ENCODE results near the gene KCNJ6.
A peak's percentile ranks its signal among the peaks of the same experiment; 100 is the strongest.

Gene KCNJ6

DNA sequence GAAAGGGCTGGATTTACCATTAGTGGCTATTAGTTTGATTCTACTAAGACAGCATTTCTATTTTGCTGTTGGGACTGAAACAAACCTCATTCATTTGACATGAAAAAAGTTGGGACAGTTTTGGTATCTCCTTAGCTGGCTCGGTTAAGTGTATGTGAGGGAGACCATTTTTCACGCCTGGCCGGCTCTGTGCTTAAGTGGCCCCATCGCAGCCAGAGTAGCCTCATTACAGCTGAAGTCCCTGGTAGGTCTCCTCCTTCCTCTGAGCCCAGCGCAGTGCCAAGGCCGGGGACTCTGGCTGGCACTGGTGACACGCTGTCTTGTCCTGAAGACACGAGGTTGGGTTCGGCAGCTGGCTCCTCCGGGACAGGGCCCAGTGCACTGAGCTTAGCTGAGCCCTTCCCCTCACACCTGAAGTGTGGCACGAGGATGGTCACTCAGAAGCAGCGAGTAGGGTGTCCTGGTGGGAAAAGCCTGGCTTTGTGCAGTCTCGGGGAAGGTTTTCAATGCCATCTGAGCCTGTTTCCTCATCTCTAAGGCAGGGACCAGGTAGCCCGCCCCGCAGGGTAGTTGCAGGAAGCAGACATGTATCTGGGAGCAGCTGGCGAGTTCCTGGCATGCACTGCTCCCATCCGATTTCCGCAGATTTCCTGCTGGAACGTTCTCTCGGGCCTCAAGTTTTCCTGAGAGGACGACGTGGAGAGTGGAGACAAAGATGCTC lies 353.2 kb downstream of the KCNJ6 start:
- DNase-seq: peak in 1 of 2 experiments; percentile 26

DNA sequence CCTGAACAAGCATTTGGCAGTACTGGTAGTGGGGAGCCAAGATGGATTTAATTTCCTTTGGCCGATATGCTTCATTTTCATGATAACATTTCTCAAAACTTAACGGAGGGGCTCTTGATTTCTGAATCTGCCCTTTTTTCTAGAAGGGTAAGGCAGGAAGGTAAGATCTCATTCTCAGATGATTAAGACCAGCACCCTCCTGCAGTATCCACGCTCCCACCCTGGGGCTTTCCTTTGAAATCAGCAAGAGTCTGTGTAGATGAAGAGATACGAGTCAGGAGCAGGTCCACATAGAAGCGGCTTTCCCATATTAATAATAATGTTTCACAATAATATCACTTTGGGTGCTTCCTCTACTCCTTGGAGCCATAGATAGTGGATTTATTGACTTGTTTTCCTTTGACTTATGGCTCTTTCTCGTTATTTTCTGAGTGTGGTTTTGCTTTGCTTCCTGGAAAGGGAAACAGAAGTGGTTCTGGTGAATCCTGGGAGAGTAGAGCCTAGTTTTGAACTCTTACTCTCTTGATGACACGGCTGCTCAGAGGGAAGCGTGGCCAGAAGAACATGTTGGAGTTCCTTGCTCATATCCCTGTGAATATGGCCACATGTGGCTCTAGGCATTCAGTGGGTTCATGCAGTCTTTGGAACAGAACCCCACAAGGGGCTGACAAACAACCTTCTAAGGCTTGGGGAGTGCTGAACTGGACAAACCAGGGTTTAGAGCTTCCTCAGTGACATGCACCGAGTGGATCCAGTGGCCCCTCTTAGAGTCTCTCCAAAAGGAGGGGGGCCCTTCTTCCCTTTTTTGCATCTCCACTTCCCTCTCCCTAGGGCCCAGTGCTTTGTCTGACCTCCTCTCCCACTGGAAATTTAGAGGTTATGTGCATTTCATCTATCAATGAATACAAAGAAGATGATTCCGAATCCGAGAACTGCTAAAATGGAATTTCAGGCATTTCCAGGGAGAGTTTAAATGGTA lies 354.0 kb downstream of the KCNJ6 start:
- no peak for DNase-seq

DNA sequence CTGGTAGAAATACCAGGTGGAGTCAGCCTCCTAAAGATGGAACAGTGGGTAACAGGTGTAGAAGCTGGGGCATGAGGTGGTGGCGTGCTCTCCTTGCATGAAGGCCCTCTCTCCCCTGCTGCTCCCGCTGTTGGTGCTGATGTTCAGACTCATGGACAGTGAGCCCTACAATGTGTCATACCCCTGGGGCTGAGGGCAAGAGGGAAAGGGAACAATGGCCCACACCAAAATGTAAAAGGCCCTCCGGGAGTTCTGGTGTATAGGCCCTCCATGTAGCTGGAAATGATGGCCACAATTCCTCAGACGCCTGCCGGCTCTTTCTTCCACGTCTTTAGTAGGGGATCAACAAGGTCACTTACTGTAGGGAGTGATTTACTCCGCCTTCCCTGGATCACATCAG lies 354.8 kb downstream of the KCNJ6 start:
- DNase-seq: no peak

DNA sequence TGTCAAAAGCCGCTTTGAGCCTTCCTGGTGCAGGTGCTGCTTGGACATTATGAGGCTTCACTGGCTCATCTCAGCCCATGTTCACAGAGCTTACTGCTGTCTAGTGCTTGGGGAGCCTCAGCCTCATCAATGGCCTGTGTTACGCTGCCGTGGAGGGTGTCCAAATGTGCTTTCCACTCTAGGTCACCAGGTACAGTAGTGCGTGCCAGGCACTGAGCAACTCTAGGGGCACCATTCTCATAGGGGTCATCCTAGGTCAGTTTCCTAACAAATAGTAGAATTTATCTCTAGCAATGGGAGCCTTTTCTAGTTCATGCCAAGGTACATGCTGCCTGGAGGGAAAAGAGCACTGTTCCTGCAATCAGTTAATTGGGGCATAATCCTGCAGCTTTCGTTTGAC lies 355.9 kb downstream of the KCNJ6 start:
- no peak for DNase-seq

DNA sequence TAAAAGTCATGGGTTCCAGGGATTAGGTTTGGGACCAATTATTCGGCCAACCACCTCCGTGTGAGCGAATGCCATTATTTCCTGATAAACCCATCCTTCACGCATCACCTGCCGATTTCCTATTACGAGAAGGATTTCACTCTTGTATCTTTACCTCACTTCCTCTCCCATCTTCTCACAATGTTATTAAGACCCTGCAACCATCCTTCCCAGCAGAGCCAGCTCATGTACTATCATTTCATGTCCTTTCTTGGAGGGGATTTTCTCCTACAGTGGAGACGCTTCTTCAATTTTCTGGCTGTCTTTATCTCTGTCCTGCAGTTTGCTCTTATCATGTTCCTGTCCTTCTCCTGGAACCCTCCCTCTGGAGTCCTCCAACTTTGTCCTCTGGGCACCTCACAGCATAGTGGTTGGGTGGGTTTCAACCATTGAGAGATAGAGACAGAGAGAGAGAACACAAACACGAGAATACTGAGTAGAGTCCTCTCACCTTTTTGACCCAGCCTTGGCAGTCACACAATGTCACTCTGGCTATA lies 357.5 kb downstream of the KCNJ6 start:
- DNase-seq: no peak

Data from activated CD4-positive, alpha-beta T cell treated with anti-CD3 and anti-CD28 coated beads, Interleukin-2, amount 50 U/mL, for 48 hours (primary cell).